GM19463 (cell line): ENCODE data around the gene TIMP3.

ENCODE experiments used
- ATAC-seq: cut with Tn5 transposase; IDR thresholded peaks from one replicate; pipeline ENCODE4 v1.9.1; 2021; ENCODE audit warnings: mild to moderate bottlenecking, moderate library complexity; ENCODE audit not compliant: unreplicated experiment

TIMP3 gene

DNA sequence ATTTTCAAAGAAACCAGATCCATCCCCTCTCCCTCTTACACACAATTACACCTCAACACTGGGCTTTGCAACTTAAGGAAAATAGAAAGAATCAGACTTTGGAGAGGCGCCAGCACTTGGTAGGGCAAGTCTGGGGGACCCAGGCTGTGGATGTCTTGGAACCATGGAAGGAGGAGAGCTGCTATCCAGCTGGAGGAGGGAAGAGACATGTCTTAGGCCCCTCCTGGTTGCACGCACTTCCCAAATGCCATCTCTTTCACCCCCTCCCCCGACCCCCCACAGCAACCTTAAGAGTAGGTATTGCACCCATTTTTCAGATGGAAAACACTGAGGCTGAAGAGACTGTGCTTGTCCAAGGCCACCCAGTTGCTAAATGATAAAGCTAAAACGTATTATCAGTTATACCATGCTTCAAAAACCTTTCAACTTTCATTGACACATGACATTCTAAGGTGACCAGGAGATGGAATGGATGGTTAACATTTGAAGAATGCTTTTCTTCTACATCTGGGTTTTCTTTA, 3.9 kb downstream of the TIMP3 start:
- no peak for ATAC-seq

DNA sequence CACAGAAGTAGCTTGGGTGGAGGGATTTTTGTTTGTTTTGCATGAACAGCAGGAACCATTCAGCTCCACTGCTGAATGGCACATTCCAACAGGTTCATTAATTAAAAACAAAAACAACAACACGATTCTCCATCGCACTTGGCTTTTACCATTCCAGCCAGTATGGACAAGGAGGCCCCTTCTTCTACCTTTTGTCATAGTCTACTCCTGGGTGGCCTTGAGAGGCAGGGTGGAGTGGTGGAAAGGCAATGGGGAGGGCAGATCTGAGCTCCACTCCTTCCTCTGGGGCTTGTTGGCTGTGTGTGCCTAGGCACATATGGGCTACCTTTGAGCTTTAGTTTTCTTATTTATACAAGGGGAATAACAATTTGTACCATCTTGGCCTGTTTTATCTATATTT, 4.8 kb downstream of the TIMP3 start:
- ATAC-seq: no peak

DNA sequence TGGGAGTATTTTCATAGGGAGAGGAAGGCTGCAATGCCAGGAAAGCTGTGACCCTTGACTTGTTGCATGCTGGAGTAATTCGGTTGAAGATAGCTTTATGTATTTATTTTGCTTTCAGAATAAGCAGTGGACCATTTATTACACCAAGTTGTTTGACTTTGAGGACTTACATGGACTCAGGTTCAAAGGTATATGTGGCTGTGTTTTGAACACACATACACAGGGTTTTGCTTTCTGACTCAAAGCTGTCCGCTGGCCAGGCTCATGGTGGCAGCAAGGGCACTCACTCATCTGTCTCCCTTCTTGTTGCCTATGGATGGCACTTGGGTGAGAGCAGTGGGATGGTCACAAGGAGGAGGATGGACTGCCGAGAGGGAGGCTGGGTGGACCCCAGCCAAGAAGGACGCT, 6.5 kb downstream of the TIMP3 start:
- no peak for ATAC-seq

- no peak for ATAC-seq
These were observed 8.5 kb downstream of the TIMP3 start for GRCh38 chr22:32809786-32810554.

DNA sequence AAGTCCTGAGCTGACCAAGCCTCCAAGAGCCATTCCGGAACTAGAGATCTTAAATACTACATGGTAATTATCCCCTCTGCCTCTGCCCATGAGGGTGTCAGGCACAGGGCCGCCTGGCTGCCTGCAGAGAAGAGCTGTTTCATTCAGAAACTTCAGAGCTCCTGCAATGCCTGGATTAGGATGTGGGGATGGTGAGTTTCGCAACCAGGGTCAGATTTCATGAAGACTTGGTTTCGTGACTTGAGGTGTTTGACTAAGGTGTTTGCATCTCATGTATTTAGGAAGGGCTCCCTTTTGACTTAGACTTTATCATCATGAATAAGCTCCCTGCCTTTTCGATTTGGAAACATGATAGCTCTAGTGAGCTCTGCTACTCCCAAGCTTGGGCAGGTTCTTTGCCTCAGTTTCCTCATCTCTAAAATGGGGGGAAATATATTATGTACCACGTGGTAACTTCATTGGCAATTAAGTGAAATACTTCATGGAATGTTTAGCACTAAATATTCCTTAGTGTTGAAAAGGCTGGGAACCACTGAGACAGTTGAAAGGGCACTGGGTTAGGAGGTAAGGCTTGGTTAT, 9.1 kb downstream of the TIMP3 start:
- no peak for ATAC-seq

GRCh38 chr22:32811788-32812545, 10.5 kb downstream of the TIMP3 start:
- no peak for ATAC-seq

DNA sequence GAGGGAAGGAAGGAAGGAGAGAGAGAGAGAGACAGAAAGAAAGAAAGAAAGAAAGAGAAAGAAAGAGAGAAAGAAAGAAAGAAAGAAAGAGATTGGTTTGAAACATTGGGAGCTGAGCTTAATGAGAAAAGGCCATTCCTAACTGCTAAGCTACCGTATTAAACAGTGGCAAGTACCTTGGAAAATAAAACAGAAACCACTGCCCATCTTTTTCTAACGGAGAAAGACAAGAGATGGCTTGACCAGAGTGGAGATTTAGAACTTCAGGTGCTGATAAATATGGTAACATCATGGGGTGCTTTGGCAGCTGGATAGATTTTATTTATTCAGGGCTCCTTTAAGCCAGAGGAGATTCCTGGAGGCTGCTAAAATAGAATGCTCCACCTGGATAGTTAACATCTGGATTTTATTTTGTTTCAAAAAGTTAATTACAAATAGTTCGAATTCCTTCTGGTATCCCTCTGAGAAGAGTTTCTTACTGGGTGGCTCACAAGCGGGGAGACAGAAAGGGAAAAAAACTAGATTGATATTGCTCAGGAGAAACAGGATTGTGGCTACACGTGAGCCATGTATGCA, 12.9 kb downstream of the TIMP3 start:
- no peak for ATAC-seq

- no peak for ATAC-seq
These were observed 13.6 kb downstream of the TIMP3 start for GRCh38 chr22:32815059-32815458.

GRCh38 chr22:32815943-32816342, 14.4 kb downstream of the TIMP3 start:
- ATAC-seq: no peak

DNA sequence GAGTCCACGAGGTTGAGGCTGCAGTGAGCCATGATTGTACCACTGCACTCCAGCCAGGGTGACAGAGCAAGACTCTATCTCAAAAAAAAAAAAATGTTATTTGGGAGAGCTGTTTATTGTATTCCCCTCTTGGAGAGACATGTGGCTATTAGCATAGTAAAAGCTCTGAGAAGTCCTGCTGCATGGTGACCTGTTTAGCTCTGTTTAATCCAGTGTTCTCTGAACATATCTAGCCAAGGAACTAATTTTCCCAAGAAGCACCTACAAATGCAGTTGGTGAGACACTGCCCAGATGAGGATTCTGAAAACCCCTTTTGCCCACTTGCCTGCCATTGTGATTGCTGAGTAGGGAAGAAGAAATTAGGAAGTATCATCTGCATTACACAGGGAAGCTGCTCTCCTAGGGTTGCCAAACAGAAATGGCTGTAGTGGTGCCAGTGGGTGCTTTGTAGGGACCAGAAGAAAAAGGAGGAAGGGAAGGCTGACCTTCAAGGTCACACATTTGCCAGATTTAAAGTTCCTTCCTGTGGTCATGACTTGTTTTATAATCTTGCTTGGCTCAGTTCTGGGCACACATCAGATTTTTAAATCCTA, 15.7 kb downstream of the TIMP3 start:
- ATAC-seq: no peak

GRCh38 chr22:32818446-32819115, 17.1 kb downstream of the TIMP3 start:
- ATAC-seq: no peak

DNA sequence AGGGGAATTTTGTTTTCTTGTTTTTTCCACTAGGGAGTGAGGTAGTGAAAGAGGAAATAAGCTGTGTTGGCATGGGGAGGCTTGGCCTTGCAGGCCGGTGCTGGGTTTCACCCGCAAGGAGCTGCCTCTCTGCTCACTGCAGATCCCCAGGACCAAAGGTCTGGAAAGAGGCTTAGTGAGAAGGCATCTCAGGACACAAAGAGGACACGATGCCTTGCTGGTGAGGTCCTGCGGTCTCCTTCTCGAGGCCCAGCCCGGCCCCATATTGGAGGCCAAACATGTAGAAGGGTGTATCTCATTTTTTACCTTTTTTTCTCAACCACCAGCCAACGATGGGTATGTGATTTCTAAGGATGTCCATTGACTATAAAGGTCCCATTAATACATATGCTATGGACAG, 17.6 kb downstream of the TIMP3 start:
- no peak for ATAC-seq

DNA sequence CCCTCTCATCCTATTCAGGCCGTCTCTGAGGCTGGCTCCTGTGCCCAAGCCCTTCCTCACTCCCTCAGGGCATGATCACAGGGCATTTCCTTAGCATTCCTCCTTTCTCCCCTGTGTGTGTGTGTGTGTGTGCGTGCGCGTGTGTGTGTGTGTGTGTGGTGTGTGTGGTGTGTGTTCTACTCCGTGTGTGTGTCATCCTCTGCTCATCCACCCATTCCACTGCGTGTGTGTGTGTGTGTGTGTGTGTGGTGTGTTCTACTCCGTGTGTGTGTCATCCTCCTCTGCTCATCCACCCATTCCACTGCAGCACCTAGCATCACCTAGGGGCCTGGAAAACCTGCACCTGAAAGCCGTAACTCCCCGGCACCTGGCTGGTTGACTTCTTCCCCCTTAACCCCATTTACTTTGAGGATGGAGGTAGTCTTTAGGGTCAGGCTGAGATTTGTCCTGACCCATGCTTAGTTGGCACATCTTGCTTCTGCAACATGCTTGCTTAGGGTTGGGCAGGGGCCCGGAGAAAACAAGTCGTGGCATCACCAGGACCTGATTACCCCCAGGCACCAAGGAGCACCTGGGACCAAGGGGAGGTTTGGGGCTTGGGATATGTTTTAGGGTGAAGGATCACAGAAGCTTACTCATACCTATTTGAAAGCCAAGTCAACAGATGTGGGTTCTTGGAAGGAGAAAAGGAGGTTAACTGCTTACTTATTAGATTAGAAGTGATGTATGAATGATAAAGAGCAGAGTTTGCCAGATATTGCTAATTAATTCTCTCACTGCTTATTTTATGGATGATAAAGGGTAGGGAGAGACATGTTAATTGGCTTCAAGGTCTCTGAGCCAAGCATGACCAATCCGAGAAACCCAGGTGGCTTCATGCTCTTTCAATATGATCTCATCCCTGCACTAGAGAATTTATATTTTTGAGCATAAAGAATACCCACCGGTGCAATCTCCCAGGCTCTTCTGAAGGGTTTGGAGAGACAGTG, 18.9 kb downstream of the TIMP3 start:
- no peak for ATAC-seq

DNA sequence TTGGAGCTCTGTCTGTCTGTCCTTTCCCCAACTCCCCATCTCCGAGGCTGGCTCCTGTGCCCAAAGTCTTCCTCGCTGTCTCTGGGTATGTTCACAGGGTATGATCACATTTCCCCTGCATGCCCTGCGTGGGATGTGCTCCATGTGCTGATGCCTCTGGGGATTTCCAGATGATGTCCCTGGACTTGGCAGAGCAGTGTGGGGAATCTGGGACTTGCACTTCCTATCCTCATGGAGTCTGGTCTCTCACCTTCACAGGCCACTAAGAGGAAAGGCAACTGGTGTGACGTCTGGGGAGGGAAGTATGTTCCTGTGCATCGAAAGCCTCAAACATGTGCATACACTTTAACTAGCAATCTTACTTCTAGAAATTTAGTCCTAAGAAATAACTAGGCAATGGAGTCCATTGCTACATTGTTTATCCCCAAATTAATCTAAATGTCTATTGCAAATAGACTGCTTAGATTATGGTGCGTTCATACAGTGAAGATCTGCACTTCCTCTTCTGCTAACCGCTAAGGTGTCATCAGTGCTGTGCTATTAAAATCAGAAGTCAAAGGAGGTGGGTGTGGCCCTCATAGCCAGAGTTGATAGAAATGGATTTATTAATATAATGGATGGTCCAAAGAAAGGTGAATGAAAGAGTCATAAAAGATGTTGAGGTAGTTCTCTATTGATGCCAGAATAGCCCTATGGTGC, 20.8 kb downstream of the TIMP3 start:
- ATAC-seq: no peak

- ATAC-seq: no peak
These were observed 21.7 kb downstream of the TIMP3 start for GRCh38 chr22:32823024-32823730.

GRCh38 chr22:32824531-32825312, 23.2 kb downstream of the TIMP3 start:
- no peak for ATAC-seq

DNA sequence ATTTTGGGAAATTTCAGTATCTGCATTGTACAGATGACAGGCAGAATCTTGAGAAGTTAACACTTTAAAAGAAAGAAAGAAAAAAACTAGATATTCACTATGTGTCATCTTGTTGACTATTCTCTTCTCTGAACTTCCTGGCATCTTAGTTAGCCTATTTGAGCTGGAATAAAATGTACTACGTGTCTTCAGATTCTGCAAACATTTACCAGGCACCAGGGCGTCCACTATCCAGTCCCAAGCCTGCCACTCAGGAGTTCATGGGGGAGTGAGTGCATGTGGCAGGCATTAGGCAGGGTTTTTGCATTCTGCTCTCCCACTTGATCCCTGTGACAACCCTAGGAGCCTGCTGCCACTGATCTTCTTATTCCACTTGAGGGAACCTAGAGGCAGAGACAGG, 25.0 kb downstream of the TIMP3 start:
- no peak for ATAC-seq
